ENCODE measurements around the gene KIF4B.

DNA sequence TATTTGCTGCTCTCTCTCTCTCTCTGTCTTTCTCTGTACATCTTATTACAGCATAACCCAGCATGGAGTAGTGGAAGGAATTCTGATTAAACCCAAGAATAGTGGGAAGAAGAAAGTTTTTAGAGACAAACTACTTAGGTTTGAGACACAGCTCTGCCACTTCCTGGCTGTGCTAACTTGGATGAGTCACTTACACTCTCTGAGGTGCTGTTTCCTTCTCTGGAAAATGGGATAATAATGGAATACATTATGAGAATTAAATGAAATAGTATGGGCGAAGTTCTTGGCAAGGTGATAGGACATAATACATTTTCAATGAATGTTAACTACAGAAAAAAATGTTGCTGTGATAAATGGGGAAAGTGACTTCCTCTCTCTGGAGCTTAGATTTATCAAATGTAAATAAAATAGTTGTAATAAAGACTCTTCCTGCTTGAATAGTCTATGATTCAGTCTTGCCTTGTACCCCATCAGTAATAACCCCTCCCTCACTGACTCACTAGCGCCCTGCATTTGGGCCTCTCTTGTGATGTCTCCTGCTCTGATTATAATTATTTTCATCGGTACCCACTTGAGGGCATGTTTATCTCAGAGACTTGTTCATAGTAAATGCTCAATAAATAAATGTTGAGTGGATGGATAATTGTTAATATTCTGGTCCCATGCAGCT lies 27.6 kb downstream of the KIF4B start:
- TF ChIP-seq CTCF (IDR thresholded peaks at IDR 0.05; ENCODE audit: low read depth, low read length) (no peak), POLR2A (IDR thresholded peaks at IDR 0.05; ENCODE audit: extremely low read depth, insufficient read length) (no peak), MAX (IDR thresholded peaks at IDR 0.05; ENCODE audit: low read depth, low read length) (no peak), MYC (IDR thresholded peaks at IDR 0.05; ENCODE audit: low read depth, low read length) (no peak)

Measured in NB4 (cell line).